Measurements from ENCODE around the gene TMEM38A. TPM values are rescaled to one million over a fixed set of nuclear protein-coding genes. Genes with fewer than 3 reads are reported as not detected.

Gene TMEM38A
- total RNA-seq, 1 experiment from 2014 or later, result 20.1 TPM

DNA sequence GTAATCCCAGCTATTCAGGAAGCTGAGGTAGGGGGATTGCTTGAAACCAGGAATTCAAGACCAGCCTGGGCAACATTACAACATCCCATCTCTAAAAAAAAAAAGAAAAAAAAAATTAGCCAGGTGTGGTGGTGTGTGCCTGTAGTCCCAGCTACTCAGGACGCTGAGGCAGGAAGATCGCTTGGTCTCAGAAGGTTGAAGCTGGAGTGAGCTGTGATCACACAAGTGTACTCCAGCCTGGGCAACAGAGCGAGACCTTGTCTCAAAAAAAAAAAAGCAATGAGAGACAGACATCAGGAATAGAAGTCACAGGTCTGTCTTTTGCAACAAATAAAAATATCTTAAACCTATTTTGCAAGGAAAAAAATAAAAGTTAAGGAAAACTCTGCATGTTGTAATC is 23.3 kb downstream of the TMEM38A start:
- BruUV-seq (replicated peaks), result no TSS peak
- Mint-ChIP-seq H3K9me3 (ENCODE audit: low read depth, unreplicated experiment) (no peaks in the 10 kb centered on the region), H3K27ac (ENCODE audit: unreplicated experiment) (no peak overlapping the region), H3K27me3 (ENCODE audit: unreplicated experiment) (no peaks in the 10 kb centered on the region), H3K4me3 (ENCODE audit: low read depth, unreplicated experiment) (no peak overlapping the region), H3K36me3 (ENCODE audit: insufficient read depth, unreplicated experiment) (peaks cover 6% of the 10 kb centered on the region), H3K4me1 (ENCODE audit: low read depth, unreplicated experiment) (no peaks in the 10 kb centered on the region)
- CTCF ChIA-PET, result interaction anchor here (0.5 kb wide), 1 partner anchor 711 kb away, joined by 3 read pairs; no protein-coding TSS in a partner anchor
- intact Hi-C loops (cut with micrococcal nuclease; ENCODE audit: unreplicated experiment), result no loop called here
- TF ChIP-seq, protein P1, sequence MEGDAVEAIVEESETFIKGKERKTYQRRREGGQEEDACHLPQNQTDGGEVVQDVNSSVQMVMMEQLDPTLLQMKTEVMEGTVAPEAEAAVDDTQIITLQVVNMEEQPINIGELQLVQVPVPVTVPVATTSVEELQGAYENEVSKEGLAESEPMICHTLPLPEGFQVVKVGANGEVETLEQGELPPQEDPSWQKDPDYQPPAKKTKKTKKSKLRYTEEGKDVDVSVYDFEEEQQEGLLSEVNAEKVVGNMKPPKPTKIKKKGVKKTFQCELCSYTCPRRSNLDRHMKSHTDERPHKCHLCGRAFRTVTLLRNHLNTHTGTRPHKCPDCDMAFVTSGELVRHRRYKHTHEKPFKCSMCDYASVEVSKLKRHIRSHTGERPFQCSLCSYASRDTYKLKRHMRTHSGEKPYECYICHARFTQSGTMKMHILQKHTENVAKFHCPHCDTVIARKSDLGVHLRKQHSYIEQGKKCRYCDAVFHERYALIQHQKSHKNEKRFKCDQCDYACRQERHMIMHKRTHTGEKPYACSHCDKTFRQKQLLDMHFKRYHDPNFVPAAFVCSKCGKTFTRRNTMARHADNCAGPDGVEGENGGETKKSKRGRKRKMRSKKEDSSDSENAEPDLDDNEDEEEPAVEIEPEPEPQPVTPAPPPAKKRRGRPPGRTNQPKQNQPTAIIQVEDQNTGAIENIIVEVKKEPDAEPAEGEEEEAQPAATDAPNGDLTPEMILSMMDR (IDR thresholded peaks at IDR 0.05; ENCODE audit: unreplicated experiment), result no peak
- DNase-seq, result no peak

DNA sequence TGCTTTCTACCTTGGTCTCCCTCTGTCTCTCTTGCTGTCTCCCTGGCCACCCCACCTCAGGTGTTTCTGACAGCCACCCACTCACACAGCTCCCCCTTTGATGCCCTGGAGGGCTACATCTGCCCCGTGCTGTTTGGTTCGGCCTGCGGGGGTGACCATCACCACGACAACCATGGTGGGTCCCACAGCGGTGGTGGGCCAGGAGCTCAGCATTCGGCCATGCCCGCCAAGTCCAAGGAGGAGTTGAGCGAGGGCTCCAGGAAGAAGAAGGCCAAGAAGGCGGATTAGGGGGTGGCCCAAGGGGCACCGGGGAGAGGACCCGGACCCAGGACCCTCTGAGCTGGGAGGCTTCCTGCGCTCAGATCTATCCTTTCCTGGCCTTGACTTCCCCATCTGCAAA is 27.1 kb downstream of the TMEM38A start:
- no peaks in the 10 kb centered on the region for H3K9me3 Mint-ChIP-seq (ENCODE audit: low read depth, unreplicated experiment)

DNA sequence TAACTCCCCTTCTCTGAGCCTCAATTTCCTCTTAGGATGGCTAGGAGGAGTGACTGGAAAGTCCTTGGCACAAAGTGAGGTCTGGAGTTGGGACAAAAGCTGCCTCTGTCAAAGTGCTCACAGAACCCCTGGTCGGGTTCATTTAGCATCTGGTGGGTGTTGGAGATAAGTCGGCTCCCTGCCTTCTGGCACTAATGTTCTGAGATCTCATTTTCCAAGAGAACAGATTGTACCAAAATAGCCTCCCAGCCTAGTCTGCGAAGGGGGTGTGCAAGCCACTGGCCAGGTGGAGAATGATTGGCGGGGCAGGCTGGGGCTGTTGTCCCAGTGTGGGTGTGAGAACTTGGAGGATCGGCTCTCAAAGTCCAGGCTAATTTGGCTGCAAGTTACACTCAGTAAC is 38.0 kb downstream of the TMEM38A start:
- H3K27me3 Mint-ChIP-seq (ENCODE audit: unreplicated experiment), result no peaks in the 10 kb centered on the region
- DNase-seq, result no peak
- no peaks in the 10 kb centered on the region for H3K9me3 Mint-ChIP-seq (ENCODE audit: low read depth, unreplicated experiment)
- H3K4me3 Mint-ChIP-seq (ENCODE audit: low read depth, unreplicated experiment), result no peak overlapping the region
- CTCF ChIA-PET, result interaction anchor here (0.6 kb wide), 1 partner anchor 281 kb away, joined by 5 read pairs; no protein-coding TSS in a partner anchor
- no peaks in the 10 kb centered on the region for H3K4me1 Mint-ChIP-seq (ENCODE audit: low read depth, unreplicated experiment)
- intact Hi-C loops (cut with micrococcal nuclease; ENCODE audit: unreplicated experiment), result no loop called here
- H3K27ac Mint-ChIP-seq (ENCODE audit: unreplicated experiment), result no peak overlapping the region
- BruUV-seq (replicated peaks), result no TSS peak
- H3K36me3 Mint-ChIP-seq (ENCODE audit: insufficient read depth, unreplicated experiment), result no peaks in the 10 kb centered on the region
- TF ChIP-seq, protein P1 (IDR thresholded peaks at IDR 0.05; ENCODE audit: unreplicated experiment), result no peak

More for the DNA sequence above, 27.1 kb downstream of the TMEM38A start:
- CTCF ChIA-PET, result interaction anchor here (0.7 kb wide), 1 partner anchor 152 kb away, joined by 4 read pairs; no protein-coding TSS in a partner anchor
- Mint-ChIP-seq H3K27me3 (ENCODE audit: unreplicated experiment) (no peaks in the 10 kb centered on the region), H3K4me1 (ENCODE audit: low read depth, unreplicated experiment) (no peaks in the 10 kb centered on the region), H3K36me3 (ENCODE audit: insufficient read depth, unreplicated experiment) (peaks cover 6% of the 10 kb centered on the region), H3K27ac (ENCODE audit: unreplicated experiment) (no peak overlapping the region), H3K4me3 (ENCODE audit: low read depth, unreplicated experiment) (no peak overlapping the region)
- no peak for DNase-seq
- TF ChIP-seq, protein P1 (IDR thresholded peaks at IDR 0.05; ENCODE audit: unreplicated experiment), result no peak
- no TSS peak for BruUV-seq (replicated peaks)
- intact Hi-C loops (cut with micrococcal nuclease; ENCODE audit: unreplicated experiment), result no loop called here

DNA sequence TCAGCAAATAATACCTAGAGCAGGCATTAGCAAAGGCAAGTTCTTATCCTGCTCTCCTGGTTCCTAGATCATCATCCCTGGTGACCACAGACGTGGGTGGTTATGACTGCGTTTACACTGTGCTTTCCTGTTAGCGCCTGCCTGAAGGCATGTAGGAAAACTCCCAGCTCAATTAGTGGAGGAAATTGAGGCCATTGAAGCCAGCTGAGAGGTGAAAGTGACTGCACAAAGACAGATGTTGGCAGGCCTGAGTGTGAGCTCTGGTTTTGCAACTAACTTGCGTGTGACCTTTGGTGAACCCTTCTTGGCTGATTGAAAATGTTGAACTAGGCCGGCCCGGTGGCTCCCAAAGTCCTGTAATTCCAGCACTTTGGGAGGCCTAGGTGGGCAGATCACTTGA is 41.2 kb downstream of the TMEM38A start:
- no TSS peak for BruUV-seq (replicated peaks)
- Mint-ChIP-seq H3K27ac (ENCODE audit: unreplicated experiment) (no peak overlapping the region), H3K4me1 (ENCODE audit: low read depth, unreplicated experiment) (no peaks in the 10 kb centered on the region), H3K9me3 (ENCODE audit: low read depth, unreplicated experiment) (no peaks in the 10 kb centered on the region), H3K36me3 (ENCODE audit: insufficient read depth, unreplicated experiment) (no peaks in the 10 kb centered on the region), H3K27me3 (ENCODE audit: unreplicated experiment) (no peaks in the 10 kb centered on the region), H3K4me3 (ENCODE audit: low read depth, unreplicated experiment) (no peak overlapping the region)
- CTCF ChIA-PET, result no interaction called here
- TF ChIP-seq, protein P1 (IDR thresholded peaks at IDR 0.05; ENCODE audit: unreplicated experiment), result no peak
- no peak for DNase-seq
- intact Hi-C loops (cut with micrococcal nuclease; ENCODE audit: unreplicated experiment), result no loop called here
